GM23338 (cell line): ENCODE measurements around the gene P4HTM. TPM values are rescaled to one million over a fixed set of nuclear protein-coding genes. Genes with fewer than 3 reads are reported as not detected.

Source experiments
- ATAC-seq: fragments of 200-7000 bp; cut with Tn5 transposase; 3 replicates; pipeline ENCODE4 v1.9.1; 2020
- DNase-seq: peaks from one replicate; pipeline ENCODE4 v3.0.0-alpha.2; 2015; ENCODE audit warnings: low spot score
- H2AFZ ChIP-seq: fragments of 200-600 bp; sonication (generic); 2 replicates; pipeline ENCODE4 v1.8.0; 2016; ENCODE audit warnings: antibody characterized with exemption, mild to moderate bottlenecking, moderate library complexity
- H3F3A ChIP-seq: fragments of 200-600 bp; sonication (generic); replicated peaks from 2 replicates; pipeline ENCODE4 v1.8.0; 2017; ENCODE audit warnings: antibody characterized with exemption, mixed run types, low read depth
- H3K27ac ChIP-seq: fragments of 200-600 bp; sonication (generic); 2 replicates; pipeline ENCODE4 v1.6.1; 2016; ENCODE audit warnings: low read depth
- H3K27me3 ChIP-seq: fragments of 200-600 bp; sonication (generic); 2 replicates; pipeline ENCODE4 v1.8.0; 2016; ENCODE audit warnings: mild to moderate bottlenecking, mixed run types, moderate library complexity; ENCODE audit not compliant: insufficient read depth
- H3K36me3 ChIP-seq: fragments of 200-600 bp; sonication (generic); 2 replicates; pipeline ENCODE4 v1.8.0; 2016; ENCODE audit warnings: mild to moderate bottlenecking; ENCODE audit not compliant: insufficient read depth
- H3K4me1 ChIP-seq: fragments of 200-600 bp; sonication (generic); 2 replicates; pipeline ENCODE4 v1.8.0; 2016; ENCODE audit warnings: mild to moderate bottlenecking, moderate library complexity; ENCODE audit not compliant: insufficient read depth
- H3K4me2 ChIP-seq: fragments of 200-600 bp; sonication (generic); 2 replicates; pipeline ENCODE4 v1.7.1; 2017; ENCODE audit warnings: mixed run types
- H3K4me3 ChIP-seq: fragments of 200-600 bp; sonication (generic); 2 replicates; pipeline ENCODE4 v1.6.1; 2016; ENCODE audit warnings: mixed run types
- H3K79me2 ChIP-seq: fragments of 200-600 bp; sonication (generic); replicated peaks from 2 replicates; pipeline ENCODE4 v1.8.0; 2017; ENCODE audit warnings: mild to moderate bottlenecking; ENCODE audit not compliant: insufficient read depth
- H3K9me2 ChIP-seq: fragments of 200-600 bp; sonication (generic); 2 replicates; pipeline ENCODE4 v1.8.0; 2017; ENCODE audit not compliant: insufficient read depth
- H4K20me1 ChIP-seq: fragments of 200-600 bp; sonication (generic); replicated peaks from 2 replicates; pipeline ENCODE4 v1.8.0; 2017; ENCODE audit warnings: mild to moderate bottlenecking; ENCODE audit not compliant: insufficient read depth
- H3K27ac Mint-ChIP-seq: 2 replicates; pipeline ENCODE4 v1.8.0; 2020; ENCODE audit warnings: inconsistent platforms, mild to moderate bottlenecking, moderate library complexity, mixed read lengths
- H3K27me3 Mint-ChIP-seq: 3 replicates; pipeline ENCODE4 v1.8.0; 2022; ENCODE audit warnings: low read depth, mild to moderate bottlenecking, moderate library complexity, mixed read lengths, inconsistent platforms; ENCODE audit not compliant: insufficient read depth, poor library complexity
- H3K36me3 Mint-ChIP-seq: 3 replicates; pipeline ENCODE4 v1.8.0; 2021; ENCODE audit warnings: low read depth, mild to moderate bottlenecking, inconsistent platforms, moderate library complexity, mixed read lengths
- H3K4me1 Mint-ChIP-seq: 3 replicates; pipeline ENCODE4 v1.8.0; 2020; ENCODE audit warnings: mild to moderate bottlenecking, inconsistent platforms, mixed read lengths
- H3K4me3 Mint-ChIP-seq: 3 replicates; pipeline ENCODE4 v1.8.0; 2021; ENCODE audit warnings: moderate library complexity, mild to moderate bottlenecking, inconsistent platforms, mixed read lengths
- H3K9me3 Mint-ChIP-seq: 3 replicates; pipeline ENCODE4 v1.8.0; 2020; ENCODE audit warnings: moderate library complexity, mild to moderate bottlenecking, inconsistent platforms, mixed read lengths
- CREB1 ChIP-seq: fragments of 250-450 bp; sonication (Bioruptor Pico); IDR thresholded peaks from 2 replicates; pipeline ENCODE4 v1.5.0; 2020; ENCODE audit warnings: low read depth, mild to moderate bottlenecking, moderate library complexity
- CTCF ChIP-seq, 2 experiments: fragments of 200-600 bp in 1 of 2; sonication (generic) in 1 of 2; conservative IDR thresholded peaks; 2 replicates each; pipeline versions ENCODE4 v1.5.1 to v1.6.1; 2016 to 2017; ENCODE audit warnings: antibody characterized with exemption in 2 of 2, low read depth in 2 of 2, mild to moderate bottlenecking in 2 of 2, moderate library complexity in 1 of 2
- EZH2 ChIP-seq: fragments of 200-600 bp; sonication (generic); IDR thresholded peaks from one replicate; pipeline ENCODE4 v1.8.0; 2017; ENCODE audit warnings: antibody characterized with exemption, mild to moderate bottlenecking, low read depth; ENCODE audit not compliant: unreplicated experiment
- EZH2phosphoT487 ChIP-seq: fragments of 200-600 bp; sonication (generic); IDR thresholded peaks from one replicate; pipeline ENCODE4 v1.8.1; 2018; ENCODE audit warnings: antibody characterized with exemption; ENCODE audit not compliant: unreplicated experiment
- JUNB ChIP-seq: IDR thresholded peaks from one replicate; pipeline ENCODE4 v1.6.1; 2016; ENCODE audit warnings: antibody characterized with exemption; ENCODE audit not compliant: unreplicated experiment
- NANOG ChIP-seq: IDR thresholded peaks from 2 replicates; pipeline ENCODE4 v1.6.1; 2016; ENCODE audit warnings: antibody characterized with exemption, borderline replicate concordance
- POLR2AphosphoS5 ChIP-seq: IDR thresholded peaks from 2 replicates; pipeline ENCODE4 v1.6.1; 2016; ENCODE audit warnings: antibody characterized with exemption, low read depth
- REST ChIP-seq: IDR thresholded peaks from one replicate; pipeline ENCODE4 v1.6.1; 2018; ENCODE audit warnings: antibody characterized with exemption; ENCODE audit not compliant: unreplicated experiment
- STAT1 ChIP-seq: IDR thresholded peaks from one replicate; pipeline ENCODE4 v1.6.1; 2016; ENCODE audit warnings: antibody characterized with exemption; ENCODE audit not compliant: unreplicated experiment
- ZNF114 ChIP-seq: fragments of 250-450 bp; sonication (Bioruptor Pico); IDR thresholded peaks from 2 replicates; pipeline ENCODE4 v1.5.0; 2020; ENCODE audit warnings: mild to moderate bottlenecking, moderate library complexity
- ZNF331 ChIP-seq: fragments of 250-450 bp; sonication (Bioruptor Pico); IDR thresholded peaks from 2 replicates; pipeline ENCODE4 v1.5.0; 2020; ENCODE audit warnings: low read depth, mild to moderate bottlenecking, moderate library complexity
- ZNF462 ChIP-seq: fragments of 250-450 bp; sonication (Bioruptor Pico); IDR thresholded peaks from 2 replicates; pipeline ENCODE4 v1.5.0; 2020; ENCODE audit warnings: mild to moderate bottlenecking, moderate library complexity
- polyA plus RNA-seq: library from polyadenylated mRNA; unstranded; fragments of >200 nt; fragmentation: Nextera tagmentation; extraction: Ambion mirVana; gene quantifications from 2 replicates; pipeline ENCODE4 v1.2.1, GENCODE V29; 2016
- total RNA-seq: library from RNA; depleted of rRNA; stranded (reverse); fragments of >200 nt; shearing (Covaris generic); gene quantifications from 2 replicates; pipeline ENCODE4 v1.2.3, GENCODE V29; 2014
- TF ChIP-seq, protein P1 (sequence below): IDR thresholded peaks from 2 replicates; pipeline ENCODE4 v1.6.1; 2016; ENCODE audit warnings: antibody characterized with exemption

P4HTM gene
- total and polyA plus RNA-seq, 2 experiments from 2014 or later: 15.9 to 28.7 TPM

DNA sequence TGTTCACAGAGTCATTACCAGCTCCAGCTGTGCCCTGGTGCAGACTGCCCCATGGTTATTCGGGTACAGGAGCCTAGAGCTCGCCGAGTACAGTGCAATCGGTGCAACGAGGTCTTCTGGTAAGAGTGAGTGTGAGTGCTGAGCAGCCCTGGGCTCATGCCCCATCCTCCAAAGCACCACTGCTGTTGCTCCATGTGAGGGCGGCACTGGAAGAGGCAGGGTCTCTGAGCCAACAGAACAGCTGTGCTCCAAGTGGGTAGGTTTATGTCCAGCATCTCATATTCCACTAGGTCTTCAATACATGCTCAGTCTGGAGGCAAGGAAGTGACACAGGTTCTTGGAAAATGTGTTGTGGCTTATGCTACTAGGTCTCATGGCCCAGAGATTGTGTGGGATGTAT, 19.5 kb upstream of the P4HTM start:
- H3K36me3 ChIP-seq: peaks cover 74% of the 10 kb centered on the region
- 0 out of 2 replicates have a peak, but pooled peaks cover 4% of the 10 kb centered on the region for H3F3A ChIP-seq
- no peak for DNase-seq
- Mint-ChIP-seq H3K4me3 (no peak overlapping the region), H3K4me1 (no peaks in the 10 kb centered on the region), H3K9me3 (no peaks in the 10 kb centered on the region), H3K36me3 (peaks cover 86% of the 10 kb centered on the region), H3K27ac (peak overlapping the region; percentile 22; the same call in 1 of the 2 replicates), H3K27me3 (no peaks in the 10 kb centered on the region)
- TF ChIP-seq REST (no peak), NANOG (no peak), ZNF462 (CRISPR knock-in tag) (no peak), STAT1 (no peak), EZH2 (no peak), POLR2AphosphoS5 (no peak), ZNF114 (CRISPR knock-in tag) (no peak), ZNF331 (no peak), JUNB (no peak), CTCF (conservative IDR thresholded peaks at IDR 0.05; ENCODE audit: low read depth in 2 of 2) (no peak), CREB1 (no peak), EZH2phosphoT487 (no peak)
- TF ChIP-seq, protein P1, sequence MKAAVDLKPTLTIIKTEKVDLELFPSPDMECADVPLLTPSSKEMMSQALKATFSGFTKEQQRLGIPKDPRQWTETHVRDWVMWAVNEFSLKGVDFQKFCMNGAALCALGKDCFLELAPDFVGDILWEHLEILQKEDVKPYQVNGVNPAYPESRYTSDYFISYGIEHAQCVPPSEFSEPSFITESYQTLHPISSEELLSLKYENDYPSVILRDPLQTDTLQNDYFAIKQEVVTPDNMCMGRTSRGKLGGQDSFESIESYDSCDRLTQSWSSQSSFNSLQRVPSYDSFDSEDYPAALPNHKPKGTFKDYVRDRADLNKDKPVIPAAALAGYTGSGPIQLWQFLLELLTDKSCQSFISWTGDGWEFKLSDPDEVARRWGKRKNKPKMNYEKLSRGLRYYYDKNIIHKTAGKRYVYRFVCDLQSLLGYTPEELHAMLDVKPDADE: no peak
- no peak overlapping the region for H3K4me3 ChIP-seq
- H3K4me1 ChIP-seq: no peaks in the 10 kb centered on the region
- ATAC-seq: no peak
- peaks cover 5% of the 10 kb centered on the region; the same call in 1 of the 2 replicates for H3K79me2 ChIP-seq
- H3K27ac ChIP-seq: no peak overlapping the region
- no peaks in the 10 kb centered on the region for H3K9me2 ChIP-seq
- no peaks in the 10 kb centered on the region for H3K27me3 ChIP-seq
- H2AFZ ChIP-seq: no peak overlapping the region
- no peak overlapping the region for H3K4me2 ChIP-seq
- H4K20me1 ChIP-seq: no peaks in the 10 kb centered on the region; the same call in 1 of the 2 replicates
